Lower leg skin (tissue), 3 donors: Measurements from ENCODE around the gene MAGI3.

ENCODE experiments used
- CTCF ChIP-seq, 3 donors: fragments of 450-650 bp; IDR thresholded peaks; one replicate each; pipeline ENCODE4 v1.5.1; 2016; ENCODE audit warnings: antibody characterized with exemption in 3 of 3, mild to moderate bottlenecking in 3 of 3, moderate library complexity in 2 of 3
- POLR2A ChIP-seq, 2 donors: fragments of 450-650 bp; IDR thresholded peaks; one replicate each; pipeline ENCODE4 v1.6.1; 2016 to 2017; ENCODE audit warnings: antibody characterized with exemption in 2 of 2, mild to moderate bottlenecking in 1 of 2, moderate library complexity in 1 of 2

GRCh38 chr1:113372546-113372945 lies 17.8 kb upstream of the MAGI3 start:
- no peak for TF ChIP-seq POLR2A (IDR thresholded peaks at IDR 0.05)
- no peak for TF ChIP-seq CTCF (IDR thresholded peaks at IDR 0.05)
